HG03280 (cell line): Measurements from ENCODE around the gene WDR45.

Source experiments
- ATAC-seq: cut with Tn5 transposase; IDR thresholded peaks from one replicate; pipeline ENCODE4 v1.9.1; 2021; ENCODE audit warnings: mild to moderate bottlenecking, moderate library complexity; ENCODE audit not compliant: unreplicated experiment

Gene WDR45

GRCh38 chrX:49075347-49075746, 4.3 kb downstream of the WDR45 start:
- ATAC-seq, result no peak

- peak; percentile 93 for ATAC-seq
Measured at GRCh38 chrX:49073601-49074575, 5.8 kb downstream of the WDR45 start, which contains the start of gene PRAF2. TSS of gene PRAF2 (minus strand) at chrX:49074002. CDS start at chrX:49073987, 15 bp downstream.

- no peak for ATAC-seq
Measured at GRCh38 chrX:49072712-49073095, 7.0 kb downstream of the WDR45 start.

GRCh38 chrX:49071877-49072711, 7.6 kb downstream of the WDR45 start:
- no peak for ATAC-seq

- ATAC-seq, result no peak
Measured at GRCh38 chrX:49070988-49071387, 8.7 kb downstream of the WDR45 start.

- ATAC-seq, result no peak
Measured at GRCh38 chrX:49069038-49069437, 10.6 kb downstream of the WDR45 start.

- no peak for ATAC-seq
Measured at GRCh38 chrX:49067285-49068120, 12.2 kb downstream of the WDR45 start.

- no peak for ATAC-seq
Measured at GRCh38 chrX:49066690-49067089, 13.0 kb downstream of the WDR45 start.

- ATAC-seq, result no peak
Measured at GRCh38 chrX:49066278-49066677, 13.4 kb downstream of the WDR45 start.

- ATAC-seq, result no peak
Measured at GRCh38 chrX:49064735-49065134, 15.0 kb downstream of the WDR45 start.

- no peak for ATAC-seq
Measured at GRCh38 chrX:49064303-49064702, 15.4 kb downstream of the WDR45 start.

- no peak for ATAC-seq
Measured at GRCh38 chrX:49063715-49064114, 16.0 kb downstream of the WDR45 start.

GRCh38 chrX:49061916-49062315, 17.8 kb downstream of the WDR45 start:
- ATAC-seq, result no peak

- ATAC-seq, result no peak
Measured at GRCh38 chrX:49061490-49061889, 18.2 kb downstream of the WDR45 start.

- no peak for ATAC-seq
Measured at GRCh38 chrX:49060914-49061313, 18.8 kb downstream of the WDR45 start.

GRCh38 chrX:49059681-49060085, 20.0 kb downstream of the WDR45 start:
- no peak for ATAC-seq

- ATAC-seq, result no peak
Measured at GRCh38 chrX:49059201-49059600, 20.5 kb downstream of the WDR45 start.

- ATAC-seq, result no peak
Measured at GRCh38 chrX:49058794-49059193, 20.9 kb downstream of the WDR45 start, which contains the start of gene CCDC120. TSS of gene CCDC120 (plus strand) at chrX:49058999. CDS start at chrX:49062042, 3,043 bp downstream.

- no peak for ATAC-seq
Measured at GRCh38 chrX:49054073-49054762, 25.5 kb downstream of the WDR45 start.
